Uterus (tissue), 4 donors: Measurements from ENCODE around the gene UPK3BL1. TPM values are rescaled to one million over a fixed set of nuclear protein-coding genes. Genes with fewer than 3 reads are reported as not detected.
"Not testable (repeated sequence)": the region's sequence is repeated elsewhere in the genome, so short reads cannot be mapped to it uniquely, and the experiment has no call there.

Experiments used
- DNase-seq, 2 donors: peaks; one replicate each; pipeline ENCODE4 v3.0.0-alpha.2; 2019 to 2020
- H3K27ac ChIP-seq, 2 donors: fragments of 200-600 bp; sonication (generic); 1 replicate in 1 of 2; 2 replicates in 1 of 2; pipeline ENCODE4 v1.5.1; 2016 to 2018
- H3K27me3 ChIP-seq, 2 donors: fragments of 200-600 bp; sonication (generic); one replicate each; pipeline ENCODE4 v1.5.1; 2018 to 2019; ENCODE audit warnings: control low read depth in 1 of 2
- H3K36me3 ChIP-seq, 2 donors: fragments of 200-600 bp; sonication (generic); one replicate each; pipeline ENCODE4 v1.5.1; 2019; ENCODE audit warnings: control low read depth in 1 of 2
- H3K4me1 ChIP-seq, 2 donors: fragments of 200-600 bp; sonication (generic); one replicate each; pipeline ENCODE4 v1.5.1; 2018 to 2019; ENCODE audit warnings: control low read depth in 1 of 2
- H3K4me3 ChIP-seq, 2 donors: fragments of 200-600 bp; sonication (generic); 1 replicate in 1 of 2; 2 replicates in 1 of 2; pipeline ENCODE4 v1.5.1; 2018 to 2019; ENCODE audit warnings: mild to moderate bottlenecking in 1 of 2
- H3K9me3 ChIP-seq, 2 donors: fragments of 200-600 bp; sonication (generic); one replicate each; pipeline ENCODE4 v1.5.1; 2019; ENCODE audit warnings: control low read depth in 1 of 2
- intact Hi-C: fragments of 100-400 bp; cut with DNase I; formaldehyde crosslinking; loops from one replicate; pipeline ENCODE4 v1.15.1; 2023; ENCODE audit warnings: low total_unique reads
- total RNA-seq, 4 donors: library from RNA; depleted of rRNA in 3 of 4; stranded (reverse); fragments of >200 nt in 3 of 4; gene quantifications; one replicate each; pipeline versions ENCODE4 v1.1.0 to v1.2.4, GENCODE V29; 2014 to 2023
- donor health status: DM: yes; HTN: yes; CAD: no.

Gene UPK3BL1
- total RNA-seq, result 10 to 100 TPM in 3 of 4 donors, not detected in 1; 16.0 to 31.8 (median 19.6) TPM

DNA sequence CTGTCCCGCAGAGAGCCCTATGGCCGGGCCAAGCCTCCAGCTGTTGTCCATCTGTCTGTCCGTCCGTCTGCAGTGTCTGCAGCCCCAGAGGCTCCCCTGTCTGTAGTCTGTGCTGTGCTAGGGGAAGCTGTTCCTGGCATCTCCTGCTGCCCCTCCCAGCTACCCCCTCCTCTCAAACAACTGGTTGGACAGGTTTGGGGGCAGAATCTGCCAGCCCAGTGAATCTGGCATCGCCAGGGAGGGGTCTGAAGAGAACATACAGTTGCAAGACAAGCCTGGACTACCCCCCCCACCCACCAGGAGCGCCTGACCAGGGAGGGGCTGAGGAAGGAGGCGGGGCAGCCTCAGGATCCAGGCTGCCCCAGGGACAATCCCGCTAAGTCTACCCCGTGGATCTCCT is at the start of gene UPK3BL1:
TSS of gene UPK3BL1 (minus strand) at position 101 of the 400 bp plus-strand sequence. CDS start at position 51, 50 bp downstream.
- intact Hi-C loops, H3K36me3 ChIP-seq, H3K27me3 ChIP-seq, H3K9me3 ChIP-seq, H3K4me1 ChIP-seq, DNase-seq, H3K27ac ChIP-seq, H3K4me3 ChIP-seq: not testable (repeated sequence)

GRCh38 chr7:102690602-102691001 is 48.0 kb upstream of the UPK3BL1 start:
- H3K4me3 ChIP-seq, H3K27me3 ChIP-seq, H3K9me3 ChIP-seq, H3K27ac ChIP-seq, H3K36me3 ChIP-seq, H3K4me1 ChIP-seq, DNase-seq, intact Hi-C loops: not testable (repeated sequence)

- DNase-seq, H3K27me3 ChIP-seq, H3K36me3 ChIP-seq, H3K27ac ChIP-seq, H3K9me3 ChIP-seq, H3K4me1 ChIP-seq, H3K4me3 ChIP-seq, intact Hi-C loops: not testable (repeated sequence)
Observed at GRCh38 chr7:102689436-102690282, 47.1 kb upstream of the UPK3BL1 start.

GRCh38 chr7:102688299-102689036 is 45.9 kb upstream of the UPK3BL1 start:
- H3K4me1 ChIP-seq, H3K36me3 ChIP-seq, DNase-seq, H3K27ac ChIP-seq, H3K9me3 ChIP-seq, H3K27me3 ChIP-seq, H3K4me3 ChIP-seq, intact Hi-C loops: not testable (repeated sequence)

DNA sequence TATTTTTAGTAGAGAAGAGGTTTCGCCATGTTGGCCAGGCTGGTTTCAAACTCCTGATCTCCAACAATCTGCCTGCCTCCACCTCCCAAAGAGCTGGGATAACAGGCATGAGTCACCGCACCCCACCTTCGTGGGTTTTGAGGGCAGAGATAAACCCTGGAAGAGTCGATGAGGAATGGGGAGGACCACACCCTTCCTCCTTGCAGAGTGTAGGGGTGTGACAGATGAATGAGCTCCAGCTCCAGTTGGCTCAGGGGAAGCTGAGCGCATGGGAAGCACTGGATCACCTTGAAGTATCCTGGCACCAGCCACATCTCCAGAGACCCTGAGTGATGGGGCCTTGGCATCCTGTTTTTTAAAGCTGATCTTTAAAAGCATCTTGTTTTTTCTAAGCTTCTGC is 40.0 kb upstream of the UPK3BL1 start:
- H3K4me1 ChIP-seq, H3K27ac ChIP-seq, H3K27me3 ChIP-seq, intact Hi-C loops, H3K4me3 ChIP-seq, H3K9me3 ChIP-seq, DNase-seq, H3K36me3 ChIP-seq: not testable (repeated sequence)

GRCh38 chr7:102680780-102681179 is 38.2 kb upstream of the UPK3BL1 start:
- H3K4me1 ChIP-seq, DNase-seq, H3K27ac ChIP-seq, H3K27me3 ChIP-seq, H3K4me3 ChIP-seq, intact Hi-C loops, H3K9me3 ChIP-seq, H3K36me3 ChIP-seq: not testable (repeated sequence)

- DNase-seq, H3K4me3 ChIP-seq, H3K9me3 ChIP-seq, H3K36me3 ChIP-seq, H3K27me3 ChIP-seq, intact Hi-C loops, H3K4me1 ChIP-seq, H3K27ac ChIP-seq: not testable (repeated sequence)
Observed at GRCh38 chr7:102675545-102675944, 33.0 kb upstream of the UPK3BL1 start.

DNA sequence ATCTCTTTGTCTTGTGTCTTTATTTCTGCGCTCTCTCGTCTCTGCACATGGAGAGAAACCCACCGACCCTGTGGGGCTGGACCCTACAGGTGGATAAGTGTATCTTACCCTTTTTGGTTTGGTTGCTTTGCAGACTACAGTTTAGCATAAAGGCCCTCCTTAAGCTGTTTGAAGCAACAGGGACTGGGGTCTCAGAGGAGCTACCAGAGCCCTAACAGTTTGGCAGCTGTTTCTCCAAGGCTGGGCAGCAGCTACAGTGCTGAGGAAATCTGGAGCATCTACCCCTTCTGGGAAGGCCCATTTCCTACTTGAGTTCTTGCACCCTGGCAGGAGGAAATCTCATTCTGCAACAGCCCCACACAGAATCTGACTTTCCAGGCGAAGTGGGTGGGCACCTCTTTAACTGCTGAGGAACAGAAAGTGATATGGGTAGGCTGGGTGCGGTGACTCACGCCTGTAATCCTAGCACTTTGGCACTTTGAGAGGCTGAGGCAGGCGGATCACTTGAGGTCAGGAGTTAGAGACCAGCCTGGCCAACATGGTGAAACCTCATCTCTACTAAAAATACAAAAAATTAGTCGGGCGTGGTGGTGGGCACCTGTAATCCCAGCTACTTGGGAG is 31.0 kb upstream of the UPK3BL1 start:
- H3K36me3 ChIP-seq, H3K27ac ChIP-seq, H3K4me3 ChIP-seq, DNase-seq, H3K9me3 ChIP-seq, H3K4me1 ChIP-seq, intact Hi-C loops, H3K27me3 ChIP-seq: not testable (repeated sequence)

- H3K36me3 ChIP-seq, H3K27me3 ChIP-seq, H3K27ac ChIP-seq, H3K9me3 ChIP-seq, H3K4me1 ChIP-seq, intact Hi-C loops, DNase-seq: not testable (repeated sequence)
- peak overlapping the region in 1 of 2 donors; percentile 36 for H3K4me3 ChIP-seq
Observed at GRCh38 chr7:102671956-102672307, 29.3 kb upstream of the UPK3BL1 start.
